Measurements from ENCODE around the gene SRRM4.

SRRM4 gene

DNA sequence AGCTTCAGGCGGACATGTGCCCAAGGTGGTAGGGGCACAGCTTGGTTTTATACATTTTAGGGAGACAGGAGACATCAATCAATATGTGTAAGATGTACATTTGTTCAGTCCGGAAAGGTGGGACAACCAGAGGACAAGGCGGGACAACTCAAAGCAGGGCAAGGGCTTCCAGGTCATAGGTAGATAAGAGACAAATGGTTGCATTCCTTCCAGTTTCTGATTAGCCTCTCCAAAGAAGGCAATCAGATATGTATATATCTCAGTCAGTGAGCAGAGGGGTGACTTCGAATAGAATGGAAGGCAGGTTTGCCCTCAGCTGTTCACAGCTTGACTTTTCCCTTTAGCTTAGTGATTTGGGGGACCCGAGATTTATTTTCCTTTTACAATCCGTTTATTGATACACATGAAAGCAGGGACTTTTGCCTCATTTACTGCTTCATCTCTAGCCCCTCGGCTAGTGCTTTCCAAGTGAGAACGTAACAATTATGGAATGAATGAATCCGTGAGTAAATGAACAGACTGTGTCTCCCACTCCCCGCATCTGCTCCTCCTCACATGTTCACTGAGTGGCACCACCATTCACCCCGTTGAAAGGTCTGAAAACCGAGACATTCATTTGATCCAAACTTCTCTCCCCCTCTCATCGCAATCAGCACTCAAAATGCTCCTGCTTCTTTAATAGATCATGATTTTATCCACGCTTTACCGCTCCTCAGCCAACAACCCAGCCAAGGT is 190.5 kb downstream of the SRRM4 start:
- no peak for DNase-seq

DNA sequence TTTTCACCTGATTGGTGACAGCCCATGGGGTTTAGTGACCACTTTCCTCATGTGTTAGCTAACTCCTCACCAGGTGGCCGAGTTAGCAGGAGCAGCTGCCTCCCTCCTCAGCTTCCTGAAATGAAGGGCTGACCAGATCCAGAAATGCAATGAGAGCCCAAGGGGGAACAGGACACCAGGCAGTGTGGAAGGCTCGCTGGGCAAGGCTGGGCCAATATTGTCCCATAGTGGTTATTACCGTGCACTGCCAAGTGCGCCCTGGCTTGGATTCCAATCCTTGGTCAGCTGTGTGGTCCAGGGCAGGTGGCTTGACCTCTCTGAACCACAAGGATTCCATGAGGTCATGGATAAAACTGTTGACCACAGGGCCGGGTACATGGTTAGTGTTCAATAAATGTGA is 193.7 kb downstream of the SRRM4 start:
- DNase-seq = no peak

DNA sequence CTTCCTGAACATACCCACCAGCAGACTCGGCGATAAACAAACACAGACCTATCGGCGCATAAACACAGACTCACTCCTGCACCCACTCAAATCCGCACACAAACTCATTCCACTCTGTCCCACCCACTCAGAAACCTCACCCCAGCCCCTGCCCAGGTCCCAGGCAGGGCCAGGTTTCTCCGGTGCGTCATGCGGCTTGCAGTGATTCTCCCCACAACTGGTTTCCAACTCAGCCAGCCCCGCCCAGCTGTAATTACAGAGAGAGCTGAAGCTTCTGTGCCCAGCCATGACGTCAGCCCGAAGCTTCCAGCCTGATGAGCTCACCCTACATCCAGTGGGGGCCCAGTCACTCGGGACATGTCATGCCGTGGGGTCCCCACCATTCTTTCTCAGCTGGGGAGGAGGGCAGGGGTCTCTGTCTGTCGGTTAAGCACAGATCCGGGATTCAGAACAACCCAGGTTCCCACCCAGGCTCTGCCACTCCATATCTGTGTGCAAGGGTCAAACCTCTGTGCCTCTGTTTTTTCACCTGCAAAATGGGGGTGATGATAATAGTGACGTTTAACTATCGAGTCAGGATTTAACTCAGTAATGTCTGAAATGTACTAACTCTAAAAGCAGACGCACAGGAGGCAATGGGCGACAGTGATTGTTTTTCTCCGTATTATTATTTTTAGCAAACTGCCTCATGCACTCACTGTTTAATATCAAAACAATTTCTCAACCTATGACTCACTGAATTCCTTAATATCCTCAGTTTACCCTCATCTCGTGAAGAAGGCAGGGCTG is 195.1 kb downstream of the SRRM4 start:
- peak; percentile 3 for DNase-seq

DNA sequence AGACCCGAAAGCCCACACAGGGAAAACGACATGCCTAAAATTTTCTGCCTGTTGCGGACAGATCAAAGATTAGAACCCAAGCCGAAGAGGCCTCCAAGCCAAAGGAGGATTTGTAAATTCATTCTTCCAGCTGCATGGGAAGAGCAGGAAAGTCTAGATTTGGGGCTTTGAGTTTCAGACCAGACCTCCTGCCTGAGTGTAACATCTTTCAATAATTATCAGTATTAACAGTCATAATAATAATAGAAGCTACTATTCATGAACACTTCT is 195.7 kb downstream of the SRRM4 start:
- DNase-seq = no peak

DNA sequence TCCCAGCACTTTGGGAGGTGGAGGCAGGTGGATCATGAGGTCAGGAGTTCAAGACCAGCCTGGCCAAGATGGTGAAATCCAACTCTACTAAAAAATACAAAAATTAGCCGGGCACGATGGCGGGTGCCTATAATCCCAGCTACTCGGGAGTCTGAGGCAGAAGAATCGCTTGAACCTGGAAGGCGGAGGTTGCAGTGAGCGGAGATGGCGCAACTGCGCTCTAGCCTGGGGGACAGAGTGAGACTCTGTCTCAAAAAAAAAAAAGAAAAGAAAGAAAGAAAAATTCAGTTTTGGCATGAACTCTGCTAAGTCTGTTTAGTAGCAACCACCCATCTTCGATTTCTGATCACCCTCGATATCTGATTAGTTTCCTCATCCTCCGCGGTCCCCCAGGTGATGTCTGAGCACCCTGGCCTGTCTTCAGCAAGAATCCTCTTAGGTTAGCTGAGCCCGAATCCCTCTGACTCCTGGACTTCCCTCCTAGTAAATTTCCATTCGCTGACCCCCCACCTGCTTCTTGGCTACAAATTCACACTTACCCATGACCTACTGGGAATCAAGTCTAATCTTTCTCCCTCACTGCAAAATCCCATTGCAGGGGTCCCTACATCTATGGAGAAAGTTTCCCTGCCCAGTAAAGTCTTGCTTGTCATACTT is 196.5 kb downstream of the SRRM4 start:
- DNase-seq = no peak

DNA sequence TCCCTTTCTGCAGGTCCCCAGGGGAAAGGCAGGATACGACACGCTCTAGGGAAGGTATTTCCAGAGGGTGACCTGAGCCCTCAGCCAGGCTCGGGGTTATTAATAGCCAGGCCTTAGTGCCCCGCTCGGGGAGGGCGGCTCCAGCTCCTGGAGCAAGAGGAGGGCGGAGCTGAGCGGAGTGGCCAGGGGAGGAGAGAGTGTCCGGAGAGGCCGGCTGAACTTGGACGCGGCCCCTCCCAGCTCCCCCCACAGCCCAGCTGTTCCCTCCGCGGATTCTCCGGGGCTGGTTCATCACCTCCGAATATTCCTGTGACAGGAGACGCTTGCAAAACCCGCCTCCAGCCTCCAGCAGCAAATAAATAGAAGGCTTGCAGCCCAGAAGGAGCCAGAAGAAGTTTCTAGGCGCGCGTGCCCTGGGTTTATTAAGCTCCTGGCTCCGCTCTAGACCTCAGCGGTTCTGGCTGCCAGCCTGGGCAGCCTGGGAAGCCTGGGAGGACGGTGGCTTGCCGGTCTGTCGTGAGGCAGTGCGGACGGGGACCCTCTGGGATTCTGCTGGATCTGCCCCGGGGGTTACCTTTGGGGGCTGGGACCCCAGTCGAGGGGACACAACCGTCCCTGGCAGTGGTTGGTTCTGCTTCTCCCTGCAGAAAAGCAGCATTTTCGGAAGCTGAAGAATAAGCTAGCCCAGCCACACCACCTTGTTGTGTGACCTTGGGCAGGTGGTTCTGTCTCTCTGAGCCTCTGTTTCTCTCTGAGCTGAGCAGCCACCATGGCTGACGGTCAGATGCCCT is 197.4 kb downstream of the SRRM4 start, which contains the start of gene HSPB8:
Gene HSPB8, plus strand, starts transcription at position 388 of the 791 bp plus-strand sequence. Its CDS starts 382 bp downstream, at position 770.
- DNase-seq = no peak

DNA sequence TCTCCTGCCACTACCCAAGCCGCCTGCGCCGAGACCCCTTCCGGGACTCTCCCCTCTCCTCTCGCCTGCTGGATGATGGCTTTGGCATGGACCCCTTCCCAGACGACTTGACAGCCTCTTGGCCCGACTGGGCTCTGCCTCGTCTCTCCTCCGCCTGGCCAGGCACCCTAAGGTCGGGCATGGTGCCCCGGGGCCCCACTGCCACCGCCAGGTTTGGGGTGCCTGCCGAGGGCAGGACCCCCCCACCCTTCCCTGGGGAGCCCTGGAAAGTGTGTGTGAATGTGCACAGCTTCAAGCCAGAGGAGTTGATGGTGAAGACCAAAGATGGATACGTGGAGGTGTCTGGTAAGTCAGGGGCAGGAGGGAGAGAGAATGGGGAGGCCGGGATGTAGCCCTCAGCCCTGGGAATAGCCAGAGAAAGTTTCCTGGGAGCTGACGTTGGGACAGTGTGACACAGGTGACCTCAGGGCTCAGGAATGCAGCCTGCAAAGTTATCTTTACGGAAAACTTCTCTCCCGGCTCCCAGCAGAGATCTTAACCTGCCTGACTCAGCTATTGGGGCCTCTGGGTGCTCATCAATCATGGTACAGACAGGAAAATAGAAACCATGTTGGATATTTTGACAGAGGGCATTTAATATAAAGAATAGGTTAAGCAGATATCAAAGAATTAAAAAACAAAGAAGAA is 198.1 kb downstream of the SRRM4 start:
- DNase-seq = no peak

DNA sequence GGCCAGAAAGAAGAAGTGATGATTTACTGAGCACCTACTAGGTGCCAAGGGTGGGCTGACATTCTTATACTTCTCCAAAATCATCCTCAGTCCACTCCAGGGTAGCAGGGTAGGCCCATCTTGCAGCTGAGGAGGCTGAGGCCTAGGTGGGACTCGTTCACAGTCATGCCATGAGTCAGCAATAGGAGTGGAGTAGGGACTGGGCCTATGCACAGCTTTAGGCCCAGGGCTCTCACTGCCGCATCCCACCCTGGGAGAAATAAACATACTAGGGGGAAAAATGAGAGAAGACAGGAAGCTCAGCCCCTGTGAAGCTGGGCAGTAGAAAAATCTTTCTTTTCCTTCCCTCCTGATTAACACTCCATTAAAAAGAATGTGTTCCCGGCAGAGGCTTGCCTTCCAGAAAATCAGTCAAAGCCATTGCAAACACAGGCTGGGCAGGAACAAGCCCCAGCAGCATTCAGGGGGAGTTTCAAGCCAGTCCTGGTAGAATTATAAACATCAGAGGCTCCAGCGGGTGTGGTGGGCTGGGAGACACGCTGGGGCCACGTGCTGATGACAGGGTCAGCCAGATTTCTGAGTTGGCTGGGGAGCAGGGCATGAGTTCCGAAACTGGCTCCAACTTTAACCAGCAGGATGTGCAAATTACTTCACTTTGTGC is 199.2 kb downstream of the SRRM4 start:
- no peak for DNase-seq

DNA sequence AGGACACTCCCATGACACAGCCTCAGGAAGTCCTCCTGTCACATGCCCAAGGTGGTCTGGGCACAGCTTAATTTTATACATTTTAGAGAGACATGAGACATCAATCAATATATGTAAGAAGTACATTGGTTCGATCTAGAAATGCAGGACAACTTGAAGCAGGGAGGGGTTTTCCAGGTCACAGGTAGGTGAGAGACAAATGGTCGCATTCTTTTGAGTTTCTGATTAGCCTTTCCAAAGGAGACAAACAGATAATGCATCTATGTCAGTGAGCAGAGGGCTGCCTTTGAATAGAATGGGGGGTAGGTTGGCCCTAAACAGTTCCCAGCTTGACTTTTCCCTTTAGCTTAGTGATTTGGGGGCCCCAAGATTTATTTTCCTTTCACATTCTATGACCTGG is 199.9 kb downstream of the SRRM4 start:
- no peak for DNase-seq

DNA sequence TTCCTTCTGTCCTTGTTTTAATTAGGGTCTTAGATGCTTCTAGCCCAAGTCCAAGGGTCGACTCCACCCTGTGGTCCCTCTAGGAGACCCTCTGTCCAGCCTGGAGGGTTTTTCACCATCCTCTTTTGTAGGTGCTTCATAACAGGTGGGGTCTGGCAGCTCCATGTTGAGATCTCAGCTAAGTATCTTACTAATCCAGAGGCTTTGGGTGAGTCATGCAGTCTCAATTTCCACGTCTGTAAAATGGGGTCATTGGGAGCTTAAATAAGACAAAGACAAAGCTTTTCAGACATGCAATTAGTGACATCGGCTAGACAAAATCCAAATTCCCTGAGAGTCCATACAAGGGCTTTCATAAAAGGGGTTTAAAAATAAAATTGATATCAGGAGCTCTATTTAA is 200.6 kb downstream of the SRRM4 start:
- DNase-seq = no peak

DNA sequence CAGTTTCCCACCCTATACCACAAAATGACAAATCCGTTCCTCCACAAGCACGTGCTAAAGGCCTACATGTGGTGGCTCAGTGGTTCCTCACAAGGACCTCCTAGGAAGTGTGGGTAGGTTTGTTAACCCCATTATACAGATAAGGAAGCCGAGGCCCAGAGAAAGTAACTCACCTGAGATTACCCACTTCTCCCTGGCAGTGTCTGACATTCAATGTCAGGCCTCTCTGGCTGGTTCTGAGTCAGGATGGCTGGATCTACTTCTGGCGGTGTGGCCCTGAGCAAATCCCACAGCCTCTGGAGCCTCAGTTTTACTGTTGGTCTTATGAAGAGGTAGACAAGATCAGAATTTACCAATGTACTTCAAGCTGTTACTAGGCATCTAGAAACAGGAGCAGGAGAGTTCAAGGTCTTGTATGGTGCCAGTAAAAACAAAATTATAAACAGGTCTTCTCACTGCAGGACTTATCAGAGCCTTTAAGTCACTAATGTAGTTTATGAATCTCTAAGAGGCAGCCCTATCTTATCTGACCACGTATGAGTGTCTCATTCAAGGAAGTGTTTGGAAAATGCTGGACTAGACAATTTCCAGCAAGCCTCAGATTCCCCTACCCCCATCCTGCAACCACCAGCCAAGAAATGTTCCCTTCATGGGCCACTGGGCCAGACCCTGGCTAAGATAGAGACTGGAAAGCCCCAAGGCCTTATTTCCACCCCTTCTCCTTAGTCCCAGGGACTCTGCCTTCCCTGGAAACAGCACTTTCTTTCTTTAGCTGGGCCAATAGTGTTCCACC is 201.6 kb downstream of the SRRM4 start:
- no peak for DNase-seq

DNA sequence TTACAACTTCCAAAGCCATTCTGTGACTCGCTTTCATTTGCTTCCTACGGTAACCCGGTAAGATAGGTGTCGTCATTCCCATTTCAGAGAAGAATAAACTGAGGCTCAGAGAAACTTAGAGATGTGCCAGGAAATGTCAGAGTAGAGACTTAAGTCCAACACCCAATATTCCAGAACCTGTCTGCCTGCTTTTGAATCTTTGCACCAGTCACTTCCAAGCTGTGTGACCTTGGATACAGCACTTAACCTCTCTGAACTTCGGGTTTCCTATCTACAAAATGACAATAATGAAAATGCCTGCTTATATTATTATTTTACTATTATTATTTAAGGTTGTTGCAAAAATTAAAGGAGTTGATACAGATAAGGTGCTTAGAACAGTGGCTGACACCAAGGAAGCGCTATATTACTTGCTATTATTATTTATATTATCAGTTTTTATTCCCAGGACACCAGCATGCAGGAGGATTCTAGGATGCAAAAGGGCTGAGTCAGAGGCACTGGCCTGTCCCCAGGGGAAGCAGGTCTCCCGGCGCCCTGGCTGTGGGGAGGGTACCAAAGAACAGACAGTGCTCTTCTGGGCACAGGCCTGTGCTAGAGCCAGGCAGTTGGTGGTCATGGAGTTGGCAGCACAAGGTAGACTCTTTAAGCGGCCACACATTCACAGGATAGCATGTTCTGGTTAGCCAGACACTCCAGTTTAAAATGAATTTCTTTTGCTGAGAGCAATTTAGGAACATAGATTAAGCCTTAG is 202.8 kb downstream of the SRRM4 start:
- no peak for DNase-seq

DNA sequence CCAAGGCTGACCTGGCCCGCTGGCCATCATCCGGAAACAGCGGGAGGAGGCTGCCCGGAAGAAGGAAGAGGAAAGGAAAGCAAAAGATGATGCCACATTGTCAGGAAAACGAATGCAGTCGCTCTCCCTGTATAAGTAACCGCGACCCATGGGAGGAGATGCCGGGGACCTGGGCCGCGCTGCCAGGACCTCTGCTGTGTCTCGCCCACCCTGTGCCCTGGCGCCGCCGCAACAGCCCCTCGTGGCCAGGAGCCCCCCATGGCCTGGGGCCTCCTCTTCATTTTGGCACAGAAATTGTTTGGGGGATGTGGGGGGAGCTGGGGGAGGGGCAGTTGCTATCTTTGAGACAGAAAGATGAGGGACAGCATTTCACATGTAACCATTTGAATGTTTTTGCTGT is 213.9 kb downstream of the SRRM4 start:
- DNase-seq = no peak

DNA sequence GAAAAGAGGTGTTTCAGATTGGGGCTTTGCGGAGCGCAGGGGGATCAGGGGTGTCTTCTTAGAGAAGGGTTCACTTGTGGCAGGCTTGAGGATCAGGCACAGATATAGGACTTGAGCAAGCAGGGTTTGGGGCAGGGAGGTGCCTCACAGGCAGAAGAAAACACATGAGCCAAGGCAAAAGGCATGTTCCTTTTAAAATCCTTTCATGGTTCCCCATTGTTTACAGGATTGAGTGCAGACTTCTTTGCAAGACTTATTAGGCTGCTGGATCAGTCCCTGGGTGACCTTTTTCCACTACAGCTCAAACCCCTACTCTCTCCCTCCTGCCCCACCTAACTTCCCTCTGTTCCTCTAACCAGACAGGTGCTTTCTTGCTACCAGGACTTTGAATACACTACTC is 217.1 kb downstream of the SRRM4 start:
- DNase-seq = no peak

DNA sequence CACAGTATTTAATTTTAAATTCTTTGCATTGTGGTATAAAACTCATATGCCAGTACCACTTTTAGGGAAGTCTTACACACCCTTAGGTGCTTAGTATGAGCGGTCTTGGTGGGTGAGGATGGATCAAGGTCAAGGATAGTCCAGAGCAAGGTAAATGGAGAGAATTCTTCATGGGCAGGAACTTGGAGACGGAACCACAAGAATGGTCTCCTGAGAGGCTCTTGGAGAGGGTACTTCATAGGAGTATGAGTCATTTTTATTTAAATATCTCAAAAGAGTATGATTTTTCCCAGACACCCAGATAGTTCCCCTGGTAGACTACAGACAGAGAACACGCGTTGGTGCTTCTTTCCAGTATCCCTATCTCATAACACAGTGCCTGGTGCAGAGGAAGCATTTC is 219.3 kb downstream of the SRRM4 start:
- no peak for DNase-seq

DNA sequence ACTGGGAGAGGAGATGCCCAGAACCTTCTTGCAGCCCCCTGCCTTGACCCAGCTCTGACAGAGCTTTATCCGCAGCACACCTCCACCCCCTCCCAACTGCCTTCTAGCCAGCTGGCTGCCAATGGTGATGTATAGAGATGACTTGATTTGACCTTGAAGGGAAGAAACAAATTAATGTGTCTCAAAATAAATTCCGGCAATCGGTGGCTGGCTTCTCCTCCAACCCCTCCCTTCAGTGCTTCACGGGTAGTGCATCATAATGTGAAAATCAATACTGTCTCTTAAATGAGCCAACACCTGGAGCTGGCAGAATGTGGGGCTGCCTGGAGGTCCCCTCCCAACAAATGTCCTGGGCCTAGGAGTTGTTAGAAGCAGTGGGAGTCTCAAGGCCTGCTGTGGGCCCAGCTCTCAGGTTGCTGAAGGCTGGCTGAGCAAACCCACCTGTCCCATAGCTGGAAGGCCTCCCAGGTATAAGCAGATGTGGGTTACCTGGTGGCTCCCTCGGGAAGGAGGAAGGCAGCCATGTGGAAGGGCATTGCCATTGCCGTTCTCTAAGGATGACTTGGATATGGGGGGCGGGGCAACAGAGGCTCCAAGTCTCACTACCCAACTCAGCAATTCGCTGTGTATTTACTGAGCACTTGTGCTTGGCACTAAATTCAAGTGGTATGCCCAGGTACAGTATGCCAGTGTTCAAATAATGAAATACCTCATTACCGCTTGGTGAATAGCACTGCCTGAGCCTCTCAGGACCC is 220.6 kb downstream of the SRRM4 start:
- no peak for DNase-seq

DNA sequence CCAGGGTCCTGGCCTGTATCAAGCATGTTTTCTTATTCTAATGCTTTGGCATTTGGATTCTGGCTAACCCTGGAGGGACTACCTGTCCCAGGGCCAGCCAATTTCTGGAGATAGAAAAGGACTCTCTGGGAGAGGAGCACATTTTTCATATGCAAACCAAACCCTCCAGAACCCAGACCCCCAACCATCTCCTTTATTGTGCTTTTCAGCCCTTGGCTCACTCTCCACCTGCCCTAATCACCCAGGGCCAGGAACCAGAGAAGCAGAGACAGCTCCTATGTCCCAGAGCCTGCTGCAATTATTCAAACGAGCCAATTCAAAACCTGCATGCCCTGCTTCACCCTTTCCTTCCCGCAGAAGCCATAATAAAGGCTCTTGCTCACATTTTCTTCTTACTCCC is 221.2 kb downstream of the SRRM4 start:
- no peak for DNase-seq

DNA sequence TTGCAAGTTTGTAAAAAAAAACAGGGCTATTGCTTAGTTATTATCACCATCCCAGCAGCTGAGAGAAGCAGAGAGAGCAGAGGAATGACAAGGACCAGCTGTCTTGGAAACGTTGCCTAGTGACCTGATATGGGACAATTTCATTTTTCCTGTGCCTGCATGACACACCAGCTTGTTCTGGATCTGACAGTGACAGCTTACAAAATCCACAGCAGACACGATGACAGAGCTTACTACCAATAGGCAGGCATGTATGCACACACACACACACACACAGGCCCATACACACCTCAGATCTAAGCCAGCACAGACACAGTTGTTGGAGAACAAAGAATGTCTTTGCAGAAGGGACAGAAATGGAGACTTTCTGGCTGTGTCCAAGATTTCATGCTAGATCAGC is 222.8 kb downstream of the SRRM4 start:
- DNase-seq = no peak

DNA sequence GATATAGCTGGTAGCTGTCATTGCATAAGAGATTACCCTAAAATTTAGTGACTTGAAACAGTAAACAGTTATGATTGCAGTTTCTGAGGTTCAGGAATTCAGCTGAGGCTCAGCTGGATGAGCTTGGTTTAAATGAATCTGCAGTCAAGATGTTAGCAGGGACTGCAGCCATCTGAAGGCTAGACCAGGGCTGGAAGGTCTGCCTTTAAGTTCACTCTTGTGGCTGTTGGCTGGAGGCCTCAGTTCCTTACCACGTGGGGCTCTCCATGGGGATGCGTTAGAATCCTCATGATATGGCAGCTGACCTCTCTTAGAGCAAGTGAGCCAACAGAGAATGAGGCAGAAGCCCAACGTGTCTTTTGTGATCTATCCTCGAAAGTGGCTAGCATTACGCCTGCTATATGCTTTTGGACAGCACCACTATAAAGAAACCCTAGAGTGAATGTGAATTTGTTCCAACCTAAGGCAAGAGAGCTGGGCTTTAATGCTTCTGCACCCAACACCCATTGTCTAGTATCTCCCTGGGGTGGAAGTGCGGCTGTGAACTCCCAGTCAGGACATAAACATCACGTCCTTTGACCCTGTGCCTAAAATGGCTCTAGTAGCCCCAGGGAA is 223.4 kb downstream of the SRRM4 start:
- DNase-seq = no peak
